Breast epithelium (tissue), 4 donors: ENCODE measurements around the gene PIGB. TPM values are rescaled to one million over a fixed set of nuclear protein-coding genes. Genes with fewer than 3 reads are reported as not detected.
"Not testable (repeated sequence)": the region's sequence is repeated elsewhere in the genome, so short reads cannot be mapped to it uniquely, and the experiment has no call there.

Experiments used
- DNase-seq, 2 donors: peaks; one replicate each; pipeline ENCODE4 v3.0.0-alpha.2; 2019; ENCODE audit warnings: low spot score in 2 of 2
- H3K27ac ChIP-seq, 2 donors: fragments of 200-600 bp; sonication (generic) in 1 of 2; one replicate each; pipeline ENCODE4 v1.5.1; 2016 to 2019; ENCODE audit warnings: mild to moderate bottlenecking in 1 of 2
- H3K27me3 ChIP-seq, 2 donors: fragments of 200-600 bp; sonication (generic) in 1 of 2; one replicate each; pipeline versions ENCODE4 v1.5.1 to v1.6.0; 2017 to 2019; ENCODE audit warnings: control low read depth in 1 of 2, mild to moderate bottlenecking in 1 of 2
- H3K36me3 ChIP-seq: fragments of 200-600 bp; one replicate; pipeline ENCODE4 v1.5.1; 2019
- H3K4me1 ChIP-seq, 2 donors: fragments of 200-600 bp; sonication (generic); one replicate each; pipeline ENCODE4 v1.5.1; 2016 to 2019; ENCODE audit warnings: control low read depth in 1 of 2
- H3K4me3 ChIP-seq, 3 donors: fragments of 200-600 bp; sonication (generic); 1 replicate in 2 of 3; 2 replicates in 1 of 3; pipeline ENCODE4 v1.5.1; 2016 to 2019; ENCODE audit warnings: mild to moderate bottlenecking in 3 of 3, moderate library complexity in 2 of 3
- H3K9me3 ChIP-seq, 2 donors: fragments of 200-600 bp; sonication (generic) in 1 of 2; one replicate each; pipeline ENCODE4 v1.5.1; 2016 to 2019; ENCODE audit warnings: control low read depth in 1 of 2
- CTCF ChIP-seq, 3 donors: fragments of 450-650 bp; IDR thresholded peaks; one replicate each; pipeline ENCODE4 v1.5.1; 2016 to 2017; ENCODE audit warnings: antibody characterized with exemption in 3 of 3, mild to moderate bottlenecking in 3 of 3, moderate library complexity in 3 of 3
- POLR2A ChIP-seq: fragments of 450-650 bp; IDR thresholded peaks from one replicate; pipeline ENCODE4 v1.6.1; 2016; ENCODE audit warnings: antibody characterized with exemption, mild to moderate bottlenecking, moderate library complexity
- POLR2AphosphoS5 ChIP-seq, 3 donors: sonication (generic); formaldehyde crosslinking; IDR thresholded peaks; one replicate each; pipeline ENCODE4 v1.6.1; 2017; ENCODE audit warnings: antibody characterized with exemption in 3 of 3
- intact Hi-C: fragments of 100-400 bp; cut with DNase I; formaldehyde crosslinking; loops from one replicate; pipeline ENCODE4 v1.15.1; 2023; ENCODE audit warnings: low total_unique reads
- total RNA-seq, 3 donors: library from RNA; depleted of rRNA; stranded (reverse); fragments of >200 nt; gene quantifications; one replicate each; pipeline ENCODE4 v1.1.0, GENCODE V29; 2016

PIGB gene
- total RNA-seq, 3 donors from 2014 or later, result 11.0 to 18.1 (median 11.5) TPM

GRCh38 chr15:55283379-55284147, 35.5 kb upstream of the PIGB start:
- Histone ChIP-seq H3K27ac (peak overlapping the region in 1 of 2 donors; percentile 52), H3K36me3 (no peaks in the 10 kb centered on the region), H3K4me1 (no peaks in the 10 kb centered on the region), H3K4me3 (no peak overlapping the region), H3K9me3 (no peaks in the 10 kb centered on the region), H3K27me3 (no peaks in the 10 kb centered on the region)
- TF ChIP-seq POLR2AphosphoS5 (IDR thresholded peaks at IDR 0.05) (no peak), POLR2A (no peak), CTCF (IDR thresholded peaks at IDR 0.05) (no peak)
- no peak for DNase-seq
- intact Hi-C loops, result loop anchor here (10.0 kb wide), 1 partner anchor 59 kb away; no protein-coding TSS in a partner anchor

- intact Hi-C loops, result loop anchor here (10.0 kb wide), 1 partner anchor 60 kb away; no protein-coding TSS in a partner anchor
- no peaks in the 10 kb centered on the region for H3K36me3 ChIP-seq
- no peaks in the 10 kb centered on the region for H3K27me3 ChIP-seq
- no peaks in the 10 kb centered on the region for H3K4me1 ChIP-seq
- TF ChIP-seq CTCF (IDR thresholded peaks at IDR 0.05) (no peak), POLR2A (no peak), POLR2AphosphoS5 (IDR thresholded peaks at IDR 0.05) (no peak)
- no peak for DNase-seq
- H3K9me3 ChIP-seq, result no peaks in the 10 kb centered on the region
- no peak overlapping the region for H3K4me3 ChIP-seq
- H3K27ac ChIP-seq, result no peak overlapping the region
Measured at GRCh38 chr15:55284426-55284825, 34.6 kb upstream of the PIGB start.

- not testable (repeated sequence) for DNase-seq, H3K4me1 ChIP-seq, H3K9me3 ChIP-seq, H3K36me3 ChIP-seq, H3K27ac ChIP-seq, H3K27me3 ChIP-seq, H3K4me3 ChIP-seq
- intact Hi-C loops, result loop anchor here (10.0 kb wide), 1 partner anchor 62 kb away; no protein-coding TSS in a partner anchor
Measured at GRCh38 chr15:55286442-55287189, 32.4 kb upstream of the PIGB start.

- intact Hi-C loops, result loop anchor here (10.0 kb wide), 1 partner anchor 63 kb away; no protein-coding TSS in a partner anchor
- no peaks in the 10 kb centered on the region for H3K36me3 ChIP-seq
- TF ChIP-seq POLR2A (no peak), CTCF (IDR thresholded peaks at IDR 0.05) (no peak), POLR2AphosphoS5 (IDR thresholded peaks at IDR 0.05) (no peak)
- peak overlapping the region in 2 of 3 donors; percentile 89 to 94 for H3K4me3 ChIP-seq
- H3K27ac ChIP-seq, result peak overlapping the region in 1 of 2 donors; percentile 96
- DNase-seq, result no peak
- H3K27me3 ChIP-seq, result no peaks in the 10 kb centered on the region
- no peaks in the 10 kb centered on the region for H3K9me3 ChIP-seq
- H3K4me1 ChIP-seq, result no peaks in the 10 kb centered on the region
Measured at GRCh38 chr15:55288006-55288717, 30.9 kb upstream of the PIGB start.

- intact Hi-C loops, result loop anchor here (10.0 kb wide), 1 partner anchor 64 kb away; no protein-coding TSS in a partner anchor
- peak in 1 of 2 donors; percentile 37 for DNase-seq
Measured at GRCh38 chr15:55289011-55289745, 29.8 kb upstream of the PIGB start.

More at GRCh38 chr15:55289011-55289745, 29.8 kb upstream of the PIGB start:
- no peaks in the 10 kb centered on the region for H3K4me1 ChIP-seq
- H3K27ac ChIP-seq, result peak overlapping the region; percentile 96 to 98
- H3K4me3 ChIP-seq, result peak overlapping the region; percentile 88 to 94 (median 89)
- H3K9me3 ChIP-seq, result no peaks in the 10 kb centered on the region
- TF ChIP-seq POLR2A, result no peak
- no peak for TF ChIP-seq CTCF (IDR thresholded peaks at IDR 0.05)
- TF ChIP-seq POLR2AphosphoS5 (IDR thresholded peaks at IDR 0.05), result peak in 2 of 3 donors; percentile 20 to 55
- no peaks in the 10 kb centered on the region for H3K27me3 ChIP-seq
- H3K36me3 ChIP-seq, result no peaks in the 10 kb centered on the region
